IMR-90 (cell line): ENCODE results near the gene HGF. TPM values are rescaled to one million over a fixed set of nuclear protein-coding genes. Genes with fewer than 3 reads are reported as not detected.

Source experiments
- ATAC-seq: fragments of 200-7000 bp; cut with Tn5 transposase; 2 replicates; pipeline ENCODE4 v1.9.1; 2020; ENCODE audit warnings: low read depth, mild to moderate bottlenecking, moderate library complexity
- BruUV-seq: library from RNA; stranded (reverse); fragments of 400-500 nt; replicated peaks from 2 replicates; lab custom pipeline; 2021; lab: Mats Ljungman, UMichigan
- CTCF ChIA-PET: fragments of 300-600 bp; formaldehyde crosslinking; extraction: SDS; loops from one replicate; lab custom pipeline; 2021; ENCODE audit warnings: antibody characterized with exemption; lab: Yijun Ruan, JAX
- POLR2A ChIA-PET: fragments of 300-600 bp; sonication (Branson Sonifier 250); formaldehyde crosslinking; loops from one replicate; lab custom pipeline; 2022; ENCODE audit warnings: antibody characterized with exemption; ENCODE audit not compliant: unreplicated experiment; lab: Charles Lee
- DNase-seq: peaks from one replicate; pipeline ENCODE4 v3.0.0; 2013
- H2AFZ ChIP-seq: replicated peaks from 2 replicates; pipeline ENCODE3; 2013; ENCODE audit warnings: low read length, mild to moderate bottlenecking; ENCODE audit not compliant: poor library complexity
- H2AK5ac ChIP-seq: 2 replicates; pipeline ENCODE4 v1.6.1; 2013; ENCODE audit warnings: low read depth, low read length, inconsistent platforms
- H2AK9ac ChIP-seq: replicated peaks from 2 replicates; pipeline ENCODE3; 2013; ENCODE audit warnings: mild to moderate bottlenecking, low read depth, low read length, moderate library complexity; ENCODE audit not compliant: poor library complexity
- H2BK120ac ChIP-seq: 2 replicates; pipeline ENCODE4 v1.6.1; 2013; ENCODE audit warnings: low read depth, low read length, inconsistent platforms
- H2BK15ac ChIP-seq: 3 replicates; pipeline ENCODE4 v1.6.1; 2013; ENCODE audit warnings: low read depth, low read length, inconsistent platforms
- H2BK20ac ChIP-seq: 2 replicates; pipeline ENCODE4 v1.6.1; 2013; ENCODE audit warnings: low read depth, mild to moderate bottlenecking, inconsistent platforms, low read length, moderate library complexity
- H2BK5ac ChIP-seq: 2 replicates; pipeline ENCODE4 v1.6.1; 2013; ENCODE audit warnings: mild to moderate bottlenecking, low read depth, low read length, inconsistent platforms; ENCODE audit not compliant: poor library complexity, severe bottlenecking
- H3K14ac ChIP-seq: replicated peaks from 2 replicates; pipeline ENCODE4 v1.6.1; 2013; ENCODE audit warnings: low read depth, low read length, inconsistent platforms
- H3K18ac ChIP-seq: 2 replicates; pipeline ENCODE4 v1.6.1; 2013; ENCODE audit warnings: low read depth, low read length, control low read depth
- H3K23ac ChIP-seq: 2 replicates; pipeline ENCODE4 v1.6.1; 2013; ENCODE audit warnings: low read depth, low read length, inconsistent platforms
- H3K27ac ChIP-seq: 2 replicates; pipeline ENCODE4 v1.5.1; 2013; ENCODE audit warnings: mild to moderate bottlenecking, control low read depth, low read length; ENCODE audit not compliant: insufficient read depth
- H3K27me3 ChIP-seq: 2 replicates; pipeline ENCODE4 v1.6.1; 2013; ENCODE audit warnings: low read length; ENCODE audit not compliant: control insufficient read depth, insufficient read depth
- H3K36me3 ChIP-seq: 2 replicates; pipeline ENCODE4 v1.6.1; 2013; ENCODE audit warnings: low read length, mixed read lengths; ENCODE audit not compliant: control insufficient read depth, insufficient read depth
- H3K4ac ChIP-seq: 2 replicates; pipeline ENCODE4 v1.6.1; 2013; ENCODE audit warnings: low read depth, low read length, inconsistent platforms
- H3K4me1 ChIP-seq: 2 replicates; pipeline ENCODE4 v1.6.1; 2013; ENCODE audit warnings: low read length, mixed read lengths; ENCODE audit not compliant: control insufficient read depth, insufficient read depth
- H3K4me2 ChIP-seq: 2 replicates; pipeline ENCODE4 v1.6.1; 2013; ENCODE audit warnings: low read depth, mild to moderate bottlenecking, control low read depth, low read length, moderate library complexity
- H3K4me3 ChIP-seq: 2 replicates; pipeline ENCODE4 v1.5.1; 2013; ENCODE audit warnings: low read depth, mild to moderate bottlenecking, control low read depth, low read length, moderate library complexity; ENCODE audit not compliant: insufficient read depth
- H3K56ac ChIP-seq: 2 replicates; pipeline ENCODE4 v1.6.1; 2013; ENCODE audit warnings: low read length, inconsistent platforms; ENCODE audit not compliant: insufficient read depth; ENCODE audit errors: extremely low read depth
- H3K79me1 ChIP-seq, 2 experiments: 2 replicates each; pipeline ENCODE4 v1.6.1; 2013; ENCODE audit warnings: low read length in 2 of 2, inconsistent platforms in 1 of 2, low read depth in 1 of 2
- H3K9ac ChIP-seq: 2 replicates; pipeline ENCODE4 v1.6.1; 2013; ENCODE audit warnings: low read depth, low read length, control low read depth
- H3K9me1 ChIP-seq: 2 replicates; pipeline ENCODE4 v1.6.1; 2013; ENCODE audit warnings: low read length, inconsistent platforms; ENCODE audit not compliant: insufficient read depth
- H3K9me3 ChIP-seq: 2 replicates; pipeline ENCODE4 v1.6.1; 2013; ENCODE audit warnings: low read length; ENCODE audit not compliant: control insufficient read depth, insufficient read depth
- H4K20me1 ChIP-seq: 2 replicates; pipeline ENCODE4 v1.6.1; 2013; ENCODE audit warnings: low read length, inconsistent platforms; ENCODE audit not compliant: insufficient read depth
- H4K5ac ChIP-seq: 2 replicates; pipeline ENCODE4 v1.6.1; 2013; ENCODE audit warnings: mild to moderate bottlenecking, low read depth, low read length, control low read depth
- H4K8ac ChIP-seq, 2 experiments: 2 replicates each; pipeline ENCODE4 v1.6.1; 2013; ENCODE audit warnings: low read depth in 2 of 2, low read length in 2 of 2, control low read depth in 1 of 2, inconsistent platforms in 1 of 2
- H4K91ac ChIP-seq: 2 replicates; pipeline ENCODE4 v1.6.1; 2013; ENCODE audit warnings: low read depth, low read length, inconsistent platforms; ENCODE audit not compliant: insufficient read depth
- BHLHE40 ChIP-seq: fragments of 150-350 bp; IDR thresholded peaks from 2 replicates; pipeline ENCODE4 v1.6.1; 2016; ENCODE audit warnings: mild to moderate bottlenecking, low read depth, low read length
- CEBPB ChIP-seq: IDR thresholded peaks from 2 replicates; pipeline ENCODE4 v1.6.1; 2012; ENCODE audit warnings: low read depth, low read length, improper control_type of control experiment
- CHD1 ChIP-seq: IDR thresholded peaks from 2 replicates; pipeline ENCODE4 v1.6.1; 2012; ENCODE audit warnings: low read depth, low read length, improper control_type of control experiment
- FOS ChIP-seq: fragments of 150-350 bp; IDR thresholded peaks from 2 replicates; pipeline ENCODE4 v1.6.1; 2016; ENCODE audit warnings: low read depth, low read length
- MAFK ChIP-seq: IDR thresholded peaks from 2 replicates; pipeline ENCODE4 v1.6.1; 2012; ENCODE audit warnings: low read depth, low read length, improper control_type of control experiment
- MAZ ChIP-seq: IDR thresholded peaks from 2 replicates; pipeline ENCODE4 v1.6.1; 2012; ENCODE audit warnings: low read depth, mild to moderate bottlenecking, low read length, improper control_type of control experiment, moderate library complexity, borderline replicate concordance
- MXI1 ChIP-seq: IDR thresholded peaks from 2 replicates; pipeline ENCODE4 v1.6.1; 2012; ENCODE audit warnings: low read depth, mild to moderate bottlenecking, low read length, moderate library complexity, borderline replicate concordance
- POLR2A ChIP-seq: IDR thresholded peaks from 2 replicates; pipeline ENCODE4 v1.6.1; 2012; ENCODE audit warnings: mild to moderate bottlenecking, low read depth, low read length
- RAD21 ChIP-seq: IDR thresholded peaks from 2 replicates; pipeline ENCODE4 v1.6.1; 2012; ENCODE audit warnings: low read length, improper control_type of control experiment
- RCOR1 ChIP-seq: IDR thresholded peaks from 2 replicates; pipeline ENCODE4 v1.6.1; 2012; ENCODE audit warnings: mild to moderate bottlenecking, low read length, improper control_type of control experiment; ENCODE audit not compliant: insufficient replicate concordance
- RFX5 ChIP-seq: IDR thresholded peaks from 2 replicates; pipeline ENCODE4 v1.8.0; 2012; ENCODE audit warnings: low read depth, mild to moderate bottlenecking, low read length, moderate library complexity
- SMC3 ChIP-seq: fragments of 150-350 bp; IDR thresholded peaks from 2 replicates; pipeline ENCODE4 v1.6.1; 2016; ENCODE audit warnings: low read depth, mild to moderate bottlenecking, antibody characterized with exemption, low read length, moderate library complexity
- dilution Hi-C: fragments of 300-500 bp; cut with HindIII; formaldehyde crosslinking; loops from one replicate; pipeline ENCODE4 v1.14.3; 2018; ENCODE audit warnings: low sequenced_read_pairs; ENCODE audit not compliant: unreplicated experiment
- in situ Hi-C: fragments of 300-500 bp; cut with MboI; formaldehyde crosslinking; loops from 3 replicates; pipeline ENCODE4 v1.14.3; 2019; ENCODE audit warnings: low sequenced_read_pairs, inconsistent platforms, mixed read lengths
- intact Hi-C: fragments of 100-400 bp; cut with micrococcal nuclease; formaldehyde crosslinking; loops from 2 replicates; pipeline ENCODE4 v1.10.0; 2022
- polyA plus RNA-seq, 3 experiments: library from polyadenylated mRNA; depleted of rRNA; stranded (reverse); fragments of >200 nt; gene quantifications; 2 replicates each; pipeline ENCODE4 v1.2.3, GENCODE V29; 2012; ENCODE audit warnings: low replicate concordance in 1 of 3
- total RNA-seq: library from RNA; depleted of rRNA; stranded (reverse); fragments of >200 nt; gene quantifications from 2 replicates; pipeline ENCODE4 v1.2.3, GENCODE V29; 2012
- TF ChIP-seq, protein P1 (sequence below): fragments of 150-350 bp; IDR thresholded peaks from 2 replicates; pipeline ENCODE4 v1.6.1; 2017; ENCODE audit warnings: mild to moderate bottlenecking, antibody characterized with exemption, low read length, low read depth
- TF ChIP-seq, protein P2 (sequence below): fragments of 150-350 bp; IDR thresholded peaks from 2 replicates; pipeline ENCODE4 v1.6.1; 2016; ENCODE audit warnings: low read depth, mild to moderate bottlenecking, low read length, moderate library complexity, borderline replicate concordance
- TF ChIP-seq, protein P3 (sequence below): conservative IDR thresholded peaks from 2 replicates; pipeline ENCODE4 v1.5.1; 2012; ENCODE audit warnings: mild to moderate bottlenecking, low read depth, low read length, improper control_type of control experiment

Gene HGF
- total and polyA plus RNA-seq, 2 of the 4 experiments (the other 2 are of a cell fraction), result 16.8 to 50.9 TPM

DNA sequence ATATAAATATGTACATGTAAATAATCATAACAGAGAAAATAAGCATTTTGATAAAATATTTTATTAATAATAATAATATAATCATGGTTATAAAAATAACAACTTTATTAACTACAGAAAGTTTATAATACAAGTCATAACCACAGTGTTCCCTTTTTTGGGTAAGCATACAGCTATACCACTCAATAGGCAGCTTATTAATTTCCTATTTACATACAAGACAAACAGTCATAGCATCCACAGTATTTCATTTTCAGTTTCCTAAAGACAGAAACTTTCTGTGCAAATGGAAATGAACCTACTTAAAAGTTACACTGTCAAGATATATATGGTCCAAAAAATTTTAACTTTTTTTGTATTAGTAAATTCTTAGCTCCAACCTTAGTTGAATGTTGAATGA is 70.9 kb downstream of the HGF start:
- no peak for DNase-seq
- H3K4me2 ChIP-seq, result no peak overlapping the region
- TF ChIP-seq CEBPB (no peak), FOS (no peak), SMC3 (no peak), BHLHE40 (no peak), MAZ (no peak), MAFK (no peak), RAD21 (no peak), POLR2A (no peak), CHD1 (no peak), RCOR1 (no peak), RFX5 (no peak), MXI1 (no peak)
- TF ChIP-seq, protein P1, sequence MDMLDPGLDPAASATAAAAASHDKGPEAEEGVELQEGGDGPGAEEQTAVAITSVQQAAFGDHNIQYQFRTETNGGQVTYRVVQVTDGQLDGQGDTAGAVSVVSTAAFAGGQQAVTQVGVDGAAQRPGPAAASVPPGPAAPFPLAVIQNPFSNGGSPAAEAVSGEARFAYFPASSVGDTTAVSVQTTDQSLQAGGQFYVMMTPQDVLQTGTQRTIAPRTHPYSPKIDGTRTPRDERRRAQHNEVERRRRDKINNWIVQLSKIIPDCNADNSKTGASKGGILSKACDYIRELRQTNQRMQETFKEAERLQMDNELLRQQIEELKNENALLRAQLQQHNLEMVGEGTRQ, result no peak
- TF ChIP-seq, protein P2, sequence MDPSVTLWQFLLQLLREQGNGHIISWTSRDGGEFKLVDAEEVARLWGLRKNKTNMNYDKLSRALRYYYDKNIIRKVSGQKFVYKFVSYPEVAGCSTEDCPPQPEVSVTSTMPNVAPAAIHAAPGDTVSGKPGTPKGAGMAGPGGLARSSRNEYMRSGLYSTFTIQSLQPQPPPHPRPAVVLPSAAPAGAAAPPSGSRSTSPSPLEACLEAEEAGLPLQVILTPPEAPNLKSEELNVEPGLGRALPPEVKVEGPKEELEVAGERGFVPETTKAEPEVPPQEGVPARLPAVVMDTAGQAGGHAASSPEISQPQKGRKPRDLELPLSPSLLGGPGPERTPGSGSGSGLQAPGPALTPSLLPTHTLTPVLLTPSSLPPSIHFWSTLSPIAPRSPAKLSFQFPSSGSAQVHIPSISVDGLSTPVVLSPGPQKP, result no peak
- TF ChIP-seq, protein P3, sequence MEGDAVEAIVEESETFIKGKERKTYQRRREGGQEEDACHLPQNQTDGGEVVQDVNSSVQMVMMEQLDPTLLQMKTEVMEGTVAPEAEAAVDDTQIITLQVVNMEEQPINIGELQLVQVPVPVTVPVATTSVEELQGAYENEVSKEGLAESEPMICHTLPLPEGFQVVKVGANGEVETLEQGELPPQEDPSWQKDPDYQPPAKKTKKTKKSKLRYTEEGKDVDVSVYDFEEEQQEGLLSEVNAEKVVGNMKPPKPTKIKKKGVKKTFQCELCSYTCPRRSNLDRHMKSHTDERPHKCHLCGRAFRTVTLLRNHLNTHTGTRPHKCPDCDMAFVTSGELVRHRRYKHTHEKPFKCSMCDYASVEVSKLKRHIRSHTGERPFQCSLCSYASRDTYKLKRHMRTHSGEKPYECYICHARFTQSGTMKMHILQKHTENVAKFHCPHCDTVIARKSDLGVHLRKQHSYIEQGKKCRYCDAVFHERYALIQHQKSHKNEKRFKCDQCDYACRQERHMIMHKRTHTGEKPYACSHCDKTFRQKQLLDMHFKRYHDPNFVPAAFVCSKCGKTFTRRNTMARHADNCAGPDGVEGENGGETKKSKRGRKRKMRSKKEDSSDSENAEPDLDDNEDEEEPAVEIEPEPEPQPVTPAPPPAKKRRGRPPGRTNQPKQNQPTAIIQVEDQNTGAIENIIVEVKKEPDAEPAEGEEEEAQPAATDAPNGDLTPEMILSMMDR, result no peak
- H3K27ac ChIP-seq, result no peak overlapping the region
- CTCF ChIA-PET, result no interaction called here
- H4K20me1 ChIP-seq, result no peaks in the 10 kb centered on the region
- no peak overlapping the region for H3K18ac ChIP-seq
- H3K9me1 ChIP-seq, result no peaks in the 10 kb centered on the region
- no peak overlapping the region for H2AK5ac ChIP-seq
- peaks cover 9% of the 10 kb centered on the region for H3K36me3 ChIP-seq
- no TSS peak for BruUV-seq
- intact Hi-C loops (no loop called here), in situ Hi-C loops (no loop called here), dilution Hi-C loops (no loop called here)
- ATAC-seq, result no peak
- H3K56ac ChIP-seq, result no peak overlapping the region
- no peak overlapping the region for H2BK15ac ChIP-seq
- no peak overlapping the region for H2AK9ac ChIP-seq
- no peak overlapping the region for H2AFZ ChIP-seq
- no peaks in the 10 kb centered on the region for H3K79me1 ChIP-seq
- no peak overlapping the region for H2BK120ac ChIP-seq
- H4K91ac ChIP-seq, result no peak overlapping the region
- no peak overlapping the region for H3K14ac ChIP-seq
- H4K8ac ChIP-seq, result no peak overlapping the region
- no peak overlapping the region for H3K4me3 ChIP-seq
- no peaks in the 10 kb centered on the region for H3K9me3 ChIP-seq
- H2BK5ac ChIP-seq, result no peak overlapping the region
- H3K4ac ChIP-seq, result no peak overlapping the region
- no peak overlapping the region for H3K23ac ChIP-seq
- no peak overlapping the region for H4K5ac ChIP-seq
- no peaks in the 10 kb centered on the region for H3K4me1 ChIP-seq
- no peak overlapping the region for H2BK20ac ChIP-seq
- POLR2A ChIA-PET, result no interaction called here
- H3K9ac ChIP-seq, result no peak overlapping the region
- no peaks in the 10 kb centered on the region for H3K27me3 ChIP-seq
